Right ventricle myocardium superior (tissue), 1 donor: Measurements from ENCODE around the gene CYB5R4. TPM values are rescaled to one million over a fixed set of nuclear protein-coding genes. Genes with fewer than 3 reads are reported as not detected.

Source experiments
- ATAC-seq: fragments of 200-7000 bp; cut with Tn5 transposase; one replicate; pipeline ENCODE4 v1.9.1; 2020; ENCODE audit warnings: mild to moderate bottlenecking; ENCODE audit not compliant: poor library complexity
- DNase-seq: peaks from one replicate; pipeline ENCODE4 v3.0.0-alpha.2; 2020
- intact Hi-C: fragments of 100-400 bp; cut with DNase I; formaldehyde crosslinking; loops from one replicate; pipeline ENCODE4 v1.11.2; 2022
- total RNA-seq: library from RNA; stranded (reverse); fragmentation: NEBNext Ultra II Directional; extraction: Animal tissue kit (Norgen Biotek cat#: 25700); gene quantifications from one replicate; pipeline ENCODE4 v1.2.1, GENCODE V29; 2021
- donor health status: DM: no; HTN: yes; CAD: no; lungs with severe emphysema.

The CYB5R4 gene
- total RNA-seq, 1 donor from 2014 or later: 13.2 TPM

DNA sequence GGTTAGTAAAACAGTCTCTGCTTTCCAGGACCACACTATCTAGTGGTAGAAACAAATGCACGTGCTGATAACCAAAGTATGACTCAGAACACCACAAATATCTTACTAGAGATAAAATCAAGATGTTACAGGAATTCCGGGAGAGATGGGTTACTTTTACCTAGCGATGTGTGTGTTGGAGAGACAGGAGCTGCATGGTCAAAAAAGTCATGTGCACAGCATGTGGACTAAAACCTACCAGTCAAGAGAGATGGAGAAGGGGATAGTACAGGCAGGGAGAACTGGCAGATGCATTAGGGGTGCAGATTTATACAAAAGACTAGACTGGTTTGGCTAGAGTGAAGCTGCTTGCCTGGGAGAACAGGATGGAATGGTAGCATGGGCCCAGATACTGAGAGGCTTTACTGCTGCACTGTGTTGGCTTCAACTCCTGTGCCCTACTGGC, 98.8 kb downstream of the CYB5R4 start:
- no peak for ATAC-seq
- no peak for DNase-seq
- intact Hi-C loops: no loop called here

DNA sequence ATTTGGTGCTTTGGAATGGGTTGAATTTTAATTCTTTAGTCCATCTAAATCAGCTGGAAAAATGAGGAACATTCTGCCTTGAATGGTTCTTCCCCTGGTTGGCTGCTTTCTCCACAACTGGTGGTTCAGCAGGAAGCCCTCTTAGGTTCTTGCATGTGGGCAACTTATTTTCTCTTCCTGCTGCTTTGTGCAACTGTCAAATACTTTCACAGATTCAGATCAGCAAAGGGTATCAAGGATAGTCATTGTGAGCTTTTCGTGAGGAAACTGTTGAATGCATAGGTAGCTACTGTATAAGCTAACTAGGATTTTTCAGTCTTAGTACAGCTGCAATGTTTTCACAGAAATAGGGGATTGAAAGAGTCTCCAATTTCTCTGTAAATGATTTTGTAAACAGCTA, 101.2 kb downstream of the CYB5R4 start:
- no peak for ATAC-seq
- no peak for DNase-seq
- intact Hi-C loops: no loop called here

- intact Hi-C loops: no loop called here
- ATAC-seq: no peak
Measured at GRCh38 chr6:83962582-83962981, 103.1 kb downstream of the CYB5R4 start.

DNA sequence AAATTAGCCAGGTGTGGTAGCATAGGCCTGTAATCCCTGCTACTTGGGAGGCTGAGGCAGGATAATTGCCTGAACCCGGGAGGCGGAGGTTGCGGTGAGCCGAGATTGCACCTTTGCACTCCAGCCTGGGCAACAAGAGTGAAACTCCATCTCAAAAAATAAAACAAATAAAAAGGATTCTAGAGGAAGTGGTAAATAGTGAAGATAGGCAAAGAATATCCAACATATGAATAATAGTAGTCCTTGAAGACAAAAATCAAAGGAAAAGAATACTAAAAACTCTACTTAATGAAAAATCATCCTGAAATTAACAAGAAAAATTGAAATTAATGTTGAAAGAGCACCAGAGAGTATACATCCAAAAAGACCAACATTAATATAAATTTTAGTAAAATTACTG, 107.0 kb downstream of the CYB5R4 start:
- intact Hi-C loops: no loop called here
- DNase-seq (no peak), ATAC-seq (no peak)

More at GRCh38 chr6:83962582-83962981, 103.1 kb downstream of the CYB5R4 start:
- DNase-seq: no peak

GRCh38 chr6:83970582-83970981, 111.1 kb downstream of the CYB5R4 start:
- intact Hi-C loops: no loop called here
- DNase-seq (no peak), ATAC-seq (no peak)

GRCh38 chr6:83974409-83975050, 115.0 kb downstream of the CYB5R4 start:
- ATAC-seq (no peak), DNase-seq (no peak)
- intact Hi-C loops: no loop called here

- ATAC-seq: no peak
- intact Hi-C loops: no loop called here
- no peak for DNase-seq
Measured at GRCh38 chr6:83976037-83976755, 116.7 kb downstream of the CYB5R4 start.

DNA sequence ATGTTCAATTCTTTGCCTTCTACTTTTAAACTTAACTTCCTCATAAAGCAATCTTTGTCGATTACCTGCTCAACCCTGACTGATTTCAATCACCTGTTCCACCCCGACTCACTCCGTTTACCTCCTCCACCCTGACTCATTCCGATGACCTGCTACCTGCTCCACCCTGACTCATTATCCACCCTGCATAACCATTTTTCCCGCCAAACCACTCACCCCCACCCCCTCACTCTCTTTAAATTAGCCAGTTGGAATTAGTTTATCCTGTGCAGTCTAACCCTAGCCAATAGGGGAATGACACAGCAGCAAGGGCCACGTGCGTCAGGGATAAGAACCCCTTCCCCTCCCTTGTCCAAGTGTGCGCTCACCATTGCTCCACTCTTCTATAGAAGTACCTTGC, 117.4 kb downstream of the CYB5R4 start:
- DNase-seq: no peak
- no peak for ATAC-seq
- intact Hi-C loops: no loop called here

GRCh38 chr6:83978324-83978734, 118.8 kb downstream of the CYB5R4 start:
- ATAC-seq: no peak

DNA sequence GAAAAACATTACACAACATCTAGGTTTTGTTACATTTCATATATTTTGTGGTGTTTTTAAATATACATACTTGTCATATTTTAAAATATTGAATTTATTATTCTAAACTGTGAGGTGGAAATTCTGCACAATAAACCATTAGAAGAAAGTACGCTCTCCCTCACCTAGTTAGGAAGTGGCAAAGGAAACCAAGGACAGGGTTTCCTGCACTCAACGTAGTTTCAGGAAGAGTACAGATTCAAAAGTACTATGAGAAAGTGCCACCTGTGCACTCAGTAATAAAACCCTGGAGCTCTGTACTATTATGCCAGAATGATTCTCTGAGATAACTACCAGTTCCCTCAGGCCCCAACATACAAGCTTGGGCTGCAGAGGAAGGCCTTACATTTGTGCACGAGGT, 119.5 kb downstream of the CYB5R4 start:
- intact Hi-C loops: no loop called here

More at GRCh38 chr6:83978324-83978734, 118.8 kb downstream of the CYB5R4 start:
- intact Hi-C loops: no loop called here
- DNase-seq: no peak

DNA sequence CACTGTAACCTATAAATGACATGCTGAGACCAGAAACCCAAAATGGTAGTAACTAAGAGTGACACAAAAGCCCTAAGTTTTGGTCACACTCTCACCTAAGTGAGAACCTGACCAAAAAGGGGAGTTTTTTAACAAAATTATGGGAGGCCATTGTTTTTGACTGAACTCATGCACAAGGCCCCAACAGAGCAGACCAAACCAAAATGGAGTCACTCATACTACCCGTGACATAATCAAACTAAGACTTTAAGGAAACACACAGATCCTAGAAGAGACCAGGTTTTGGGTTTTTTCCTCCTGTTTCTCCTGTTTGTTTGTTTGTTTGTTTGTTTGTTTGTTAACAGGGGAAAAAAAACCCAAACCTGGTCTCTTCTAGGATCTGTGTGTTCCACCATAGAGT, 124.9 kb downstream of the CYB5R4 start:
- DNase-seq (no peak), ATAC-seq (no peak)
- intact Hi-C loops: no loop called here

More for the DNA sequence above, 119.5 kb downstream of the CYB5R4 start:
- ATAC-seq (no peak), DNase-seq (no peak)

- intact Hi-C loops: no loop called here
- DNase-seq (no peak), ATAC-seq (no peak)
Measured at GRCh38 chr6:83985308-83985713, 125.8 kb downstream of the CYB5R4 start.

DNA sequence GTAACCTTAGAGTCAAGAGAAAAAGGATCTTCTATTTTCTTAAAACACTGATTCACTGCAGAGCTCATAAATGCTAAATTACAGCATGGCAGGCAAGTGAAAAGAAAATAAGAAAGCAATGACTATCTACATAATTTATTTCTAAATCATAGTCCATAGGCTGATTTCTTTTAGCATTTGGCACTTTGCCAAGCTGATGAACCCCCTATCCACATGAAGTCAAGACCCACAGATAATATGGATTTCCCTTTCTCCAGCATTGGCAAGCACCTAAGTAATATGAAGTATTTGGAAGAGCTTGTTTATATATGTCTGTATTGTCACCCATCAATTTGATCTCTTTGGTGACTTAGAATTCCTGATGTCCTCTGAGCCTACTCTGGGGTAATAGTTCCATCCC, 126.2 kb downstream of the CYB5R4 start:
- no peak for ATAC-seq
- no peak for DNase-seq
- intact Hi-C loops: no loop called here

DNA sequence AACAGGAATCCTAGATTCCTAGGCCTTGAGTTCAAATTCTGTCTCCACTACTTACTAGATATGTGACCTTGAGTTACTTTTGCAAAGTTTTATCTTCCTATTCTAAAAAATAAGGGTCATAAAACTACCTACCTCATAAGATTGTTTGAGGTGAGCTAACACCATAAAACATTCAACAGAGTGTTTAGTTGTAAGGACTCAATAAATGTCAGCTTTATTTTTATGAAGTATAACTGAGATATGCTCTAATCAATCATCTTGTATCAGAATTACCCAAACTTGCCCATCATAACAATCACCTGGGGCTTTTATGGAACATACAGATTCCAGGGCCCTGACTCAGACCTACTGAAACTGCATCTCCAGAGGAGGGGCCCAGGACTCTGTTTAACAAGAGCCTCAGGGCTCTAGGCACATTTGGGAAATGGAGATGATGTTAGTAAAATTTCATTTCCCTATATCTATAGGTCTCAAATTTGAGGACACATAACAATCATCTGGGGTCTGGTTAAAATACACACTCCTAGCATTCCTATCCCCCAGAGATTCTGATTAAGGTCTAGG, 138.6 kb downstream of the CYB5R4 start:
- ATAC-seq (no peak), DNase-seq (no peak)

DNA sequence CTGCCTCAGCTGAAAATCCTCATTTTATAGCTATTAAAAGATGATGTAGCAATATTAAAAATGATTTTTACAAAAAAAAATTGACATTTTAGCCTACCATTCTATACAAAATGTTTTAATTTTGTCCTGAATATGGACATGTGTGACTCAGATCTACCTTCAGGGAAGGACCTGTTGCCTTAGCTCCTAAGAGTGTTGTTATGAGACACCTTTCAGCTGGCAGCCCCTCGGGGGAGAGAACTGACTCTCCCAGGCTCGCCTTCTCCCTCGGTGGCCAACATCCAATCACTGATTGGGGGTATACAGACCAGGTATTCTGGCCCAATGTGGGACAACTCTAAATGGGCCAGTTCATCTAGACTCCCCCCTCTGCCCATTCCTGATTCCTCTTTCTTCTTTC, 141.6 kb downstream of the CYB5R4 start:
- DNase-seq: no peak
- ATAC-seq: no peak
- intact Hi-C loops: no loop called here

More for the DNA sequence above, 138.6 kb downstream of the CYB5R4 start:
- intact Hi-C loops: no loop called here

DNA sequence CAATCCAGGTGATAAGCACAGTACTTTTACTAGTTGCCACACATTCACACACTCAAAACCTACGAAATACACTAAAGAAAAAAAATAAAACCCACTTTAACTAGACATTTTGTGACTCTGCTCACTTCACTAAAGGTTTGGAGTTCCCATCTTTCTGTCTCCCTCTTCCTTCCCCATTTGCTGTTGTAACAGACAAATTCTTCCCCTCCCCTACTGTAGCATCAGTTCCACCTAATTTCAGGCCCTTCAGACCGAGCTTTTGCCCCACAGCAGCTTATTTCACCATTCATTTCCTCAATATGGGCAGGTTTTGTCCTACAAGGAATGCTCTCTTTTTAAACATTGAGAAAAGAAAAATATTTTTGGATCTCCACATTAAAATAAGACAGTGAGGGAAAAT, 142.7 kb downstream of the CYB5R4 start:
- DNase-seq (no peak), ATAC-seq (no peak)
- intact Hi-C loops: no loop called here

DNA sequence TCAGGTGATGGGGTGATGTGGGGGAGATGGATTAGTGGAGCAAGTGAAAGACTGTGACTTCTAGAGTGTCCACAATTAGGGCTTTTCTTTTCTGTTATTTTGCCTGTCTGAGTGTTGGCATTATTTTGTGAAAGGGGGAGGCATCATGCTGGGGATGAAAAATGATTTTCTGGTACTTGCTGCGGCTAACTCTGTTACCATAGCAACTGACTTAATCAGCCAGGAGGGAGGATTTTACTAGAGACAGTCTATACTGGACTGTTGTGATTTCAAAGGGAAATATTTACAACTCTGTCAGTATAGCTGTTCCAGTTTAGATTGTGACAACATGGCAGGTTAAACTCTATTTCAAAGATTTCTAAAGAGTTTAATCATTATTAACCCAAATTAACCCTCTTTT, 143.6 kb downstream of the CYB5R4 start:
- ATAC-seq (no peak), DNase-seq (no peak)
- intact Hi-C loops: no loop called here

DNA sequence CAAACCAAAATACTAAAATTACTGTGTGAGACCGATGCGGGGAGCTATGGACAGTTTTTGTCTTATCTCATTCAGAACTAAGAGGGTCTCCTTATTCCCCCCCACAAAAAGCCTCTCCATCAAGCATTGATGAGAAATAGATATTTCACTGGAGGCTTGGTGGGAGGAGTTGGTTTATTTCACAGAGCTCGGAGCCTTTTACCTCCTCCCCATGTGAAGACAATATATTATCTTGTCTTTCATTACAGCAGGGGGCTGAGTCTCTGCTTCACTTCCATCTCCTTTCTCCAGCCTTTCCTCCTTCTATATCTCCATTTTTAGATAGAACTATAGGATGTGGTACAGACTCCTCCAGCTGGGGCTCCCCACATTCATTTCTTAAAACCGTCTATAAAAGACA, 144.2 kb downstream of the CYB5R4 start:
- intact Hi-C loops: no loop called here
- no peak for ATAC-seq
- no peak for DNase-seq

GRCh38 chr6:84007871-84008270, 148.4 kb downstream of the CYB5R4 start:
- no peak for ATAC-seq
- DNase-seq: no peak
- intact Hi-C loops: no loop called here

- DNase-seq: no peak
- ATAC-seq: no peak
- intact Hi-C loops: no loop called here
Measured at GRCh38 chr6:84013354-84013753, 153.9 kb downstream of the CYB5R4 start.
